Mesenteric fat pad (tissue), 1 donor: ENCODE data around the gene TTK. TPM values are rescaled to one million over a fixed set of nuclear protein-coding genes. Genes with fewer than 3 reads are reported as not detected.

ENCODE experiments used
- DNase-seq: peaks from one replicate; pipeline ENCODE4 v3.0.0-alpha.2; 2020; ENCODE audit warnings: low spot score
- long read RNA-seq: library from polyadenylated mRNA; unstranded; transcript quantifications from one replicate; pipeline ENCODE4 v2.0.0, GENCODE V29; 2020
- total RNA-seq: library from RNA; stranded (reverse); fragmentation: NEBNext Ultra II Directional; extraction: Animal tissue kit (Norgen Biotek cat#: 25700); gene quantifications from one replicate; pipeline ENCODE4 v1.2.1, GENCODE V29; 2021
- donor health status: DM: yes; HTN: yes; CAD: no.

TTK gene
- 0.58 TPM for total RNA-seq
- long read RNA-seq = 0 reads

GRCh38 chr6:80004173-80005072 is at the start of gene TTK:
TSS of gene TTK (plus strand) at chr6:80004649. CDS start at chr6:80005844, 1,195 bp downstream.
- DNase-seq = peak; percentile 96

- no peak for DNase-seq
Measured at GRCh38 chr6:79954849-79955248, 49.6 kb upstream of the TTK start.

- DNase-seq = no peak
Measured at GRCh38 chr6:79964607-79965081, 39.8 kb upstream of the TTK start.

- DNase-seq = no peak
Measured at GRCh38 chr6:79967178-79967577, 37.3 kb upstream of the TTK start.

GRCh38 chr6:79969784-79970183 is 34.7 kb upstream of the TTK start:
- no peak for DNase-seq

- no peak for DNase-seq
Measured at GRCh38 chr6:79971193-79971592, 33.3 kb upstream of the TTK start.

- DNase-seq = no peak
Measured at GRCh38 chr6:79981652-79982051, 22.8 kb upstream of the TTK start.

GRCh38 chr6:79984261-79984660 is 20.2 kb upstream of the TTK start:
- no peak for DNase-seq

- no peak for DNase-seq
Measured at GRCh38 chr6:79985128-79985527, 19.3 kb upstream of the TTK start.

- no peak for DNase-seq
Measured at GRCh38 chr6:79989641-79990040, 14.8 kb upstream of the TTK start.

GRCh38 chr6:79993012-79993910 is 11.2 kb upstream of the TTK start:
- DNase-seq = no peak

GRCh38 chr6:79993911-79994309 is 10.5 kb upstream of the TTK start:
- DNase-seq = no peak

GRCh38 chr6:79997728-79998127 is 6.7 kb upstream of the TTK start:
- DNase-seq = no peak

- DNase-seq = no peak
Measured at GRCh38 chr6:80001337-80001736, 3.1 kb upstream of the TTK start.

GRCh38 chr6:80003826-80004172 is 650 bp upstream of the TTK start:
- DNase-seq = no peak

- DNase-seq = no peak
Measured at GRCh38 chr6:80005406-80005805, 957 bp downstream of the TTK start.

GRCh38 chr6:80006541-80006940 is 2.1 kb downstream of the TTK start:
- DNase-seq = no peak

- DNase-seq = no peak
Measured at GRCh38 chr6:80009531-80009930, 5.1 kb downstream of the TTK start.

- DNase-seq = no peak
Measured at GRCh38 chr6:80010288-80010687, 5.8 kb downstream of the TTK start.

GRCh38 chr6:80015839-80016435 is 11.5 kb downstream of the TTK start:
- DNase-seq = no peak

- no peak for DNase-seq
Measured at GRCh38 chr6:80020381-80021120, 16.1 kb downstream of the TTK start.
